Gastrocnemius medialis (tissue), 4 donors: ENCODE data around the gene ITPR3. TPM values are rescaled to one million over a fixed set of nuclear protein-coding genes. Genes with fewer than 3 reads are reported as not detected.

Experiments used
- ATAC-seq, 2 donors: fragments of 150-250 bp; one replicate each; pipeline ENCODE4 v1.9.1; 2016
- DNase-seq, 2 donors: peaks; one replicate each; pipeline ENCODE4 v3.0.0-alpha.2; 2019
- H3K27ac ChIP-seq, 4 donors: fragments of 200-600 bp; sonication (generic); 1 replicate in 1 of 4; 2 replicates in 3 of 4; pipeline ENCODE4 v1.5.1; 2016 to 2018; ENCODE audit warnings: mild to moderate bottlenecking in 2 of 4, moderate library complexity in 1 of 4
- H3K27me3 ChIP-seq, 3 donors: fragments of 200-600 bp; sonication (generic) in 2 of 3; 1 replicate in 1 of 3; 2 replicates in 2 of 3; pipeline versions ENCODE4 v1.5.1 to v1.6.0; 2016 to 2019; ENCODE audit warnings: mild to moderate bottlenecking in 1 of 3, moderate library complexity in 1 of 3
- H3K36me3 ChIP-seq, 2 donors: fragments of 200-600 bp; sonication (generic) in 1 of 2; one replicate each; pipeline ENCODE4 v1.5.1; 2017 to 2018
- H3K4me1 ChIP-seq, 2 donors: fragments of 200-600 bp; sonication (generic) in 1 of 2; one replicate each; pipeline ENCODE4 v1.5.1; 2016 to 2017; ENCODE audit warnings: mild to moderate bottlenecking in 2 of 2
- H3K4me3 ChIP-seq, 4 donors: fragments of 200-600 bp; sonication (generic) in 3 of 4; 1 replicate in 1 of 4; 2 replicates in 3 of 4; pipeline ENCODE4 v1.5.1; 2016 to 2019; ENCODE audit warnings: mild to moderate bottlenecking in 2 of 4
- H3K9me3 ChIP-seq, 3 donors: fragments of 200-600 bp; sonication (generic) in 2 of 3; 1 replicate in 1 of 3; 2 replicates in 2 of 3; pipeline ENCODE4 v1.5.1; 2016 to 2019
- POLR2A ChIP-seq, 2 donors: fragments of 450-650 bp; IDR thresholded peaks; one replicate each; pipeline ENCODE4 v1.6.1; 2017; ENCODE audit warnings: antibody characterized with exemption in 2 of 2, mild to moderate bottlenecking in 2 of 2, moderate library complexity in 2 of 2
- in situ Hi-C, 4 donors: fragments of 200-750 bp; cut with MboI; loops; one replicate each; pipeline versions ENCODE4 v1.15.0 to v1.8.0; 2017; ENCODE audit warnings: low sequenced_read_pairs in 4 of 4
- intact Hi-C: fragments of 100-400 bp; cut with DNase I; formaldehyde crosslinking; loops from one replicate; pipeline ENCODE4 v1.15.1; 2023; ENCODE audit warnings: low total_unique reads
- total RNA-seq, 4 donors: library from RNA; depleted of rRNA; stranded (reverse); fragments of >200 nt; gene quantifications; one replicate each; pipeline versions ENCODE4 v1.1.0 to v1.2.3, GENCODE V29; 2016
- TF ChIP-seq, protein P1 (sequence below), 5 experiments: fragments of 450-650 bp in 3 of 5; fragments of 200-600 bp in 2 of 5; sonication (generic) in 2 of 5; IDR thresholded peaks in 4 of 5; conservative IDR thresholded peaks in 1 of 5; 1 replicate in 4 of 5; 2 replicates in 1 of 5; pipeline ENCODE4 v1.5.1; 2016 to 2019; ENCODE audit warnings: antibody characterized with exemption in 5 of 5, mild to moderate bottlenecking in 3 of 5, moderate library complexity in 3 of 5

Gene ITPR3
- total RNA-seq, 4 donors from 2014 or later = 1.9 to 6.8 (median 4.2) TPM

DNA sequence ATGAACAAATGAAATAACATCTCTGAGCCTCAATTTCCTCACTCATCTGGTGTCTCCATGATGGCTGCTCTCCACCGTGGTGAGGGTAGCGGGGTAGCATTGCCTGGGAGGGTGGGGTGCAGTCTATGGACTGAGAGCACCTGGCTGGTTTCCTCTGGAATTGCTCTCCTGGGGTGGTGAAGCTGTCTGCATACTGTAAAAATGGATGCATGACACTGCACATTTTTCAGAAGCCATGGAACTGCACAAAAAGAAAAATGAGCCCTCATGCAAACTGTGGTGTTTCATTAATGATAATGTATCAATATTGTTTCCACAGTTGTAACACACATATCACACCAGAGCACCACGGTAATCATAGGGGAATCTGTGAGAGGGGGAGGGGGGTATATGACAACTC lies 12.1 kb upstream of the ITPR3 start:
- TF ChIP-seq, protein P1, sequence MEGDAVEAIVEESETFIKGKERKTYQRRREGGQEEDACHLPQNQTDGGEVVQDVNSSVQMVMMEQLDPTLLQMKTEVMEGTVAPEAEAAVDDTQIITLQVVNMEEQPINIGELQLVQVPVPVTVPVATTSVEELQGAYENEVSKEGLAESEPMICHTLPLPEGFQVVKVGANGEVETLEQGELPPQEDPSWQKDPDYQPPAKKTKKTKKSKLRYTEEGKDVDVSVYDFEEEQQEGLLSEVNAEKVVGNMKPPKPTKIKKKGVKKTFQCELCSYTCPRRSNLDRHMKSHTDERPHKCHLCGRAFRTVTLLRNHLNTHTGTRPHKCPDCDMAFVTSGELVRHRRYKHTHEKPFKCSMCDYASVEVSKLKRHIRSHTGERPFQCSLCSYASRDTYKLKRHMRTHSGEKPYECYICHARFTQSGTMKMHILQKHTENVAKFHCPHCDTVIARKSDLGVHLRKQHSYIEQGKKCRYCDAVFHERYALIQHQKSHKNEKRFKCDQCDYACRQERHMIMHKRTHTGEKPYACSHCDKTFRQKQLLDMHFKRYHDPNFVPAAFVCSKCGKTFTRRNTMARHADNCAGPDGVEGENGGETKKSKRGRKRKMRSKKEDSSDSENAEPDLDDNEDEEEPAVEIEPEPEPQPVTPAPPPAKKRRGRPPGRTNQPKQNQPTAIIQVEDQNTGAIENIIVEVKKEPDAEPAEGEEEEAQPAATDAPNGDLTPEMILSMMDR (IDR thresholded peaks at IDR 0.05 in 4 of 5, conservative IDR thresholded peaks at IDR 0.05 in 1 of 5) = no peak
- TF ChIP-seq POLR2A (IDR thresholded peaks at IDR 0.05) = no peak
- ATAC-seq (no peak), DNase-seq (no peak)
- H3K4me3 ChIP-seq = no peak overlapping the region
- H3K27ac ChIP-seq = peak overlapping the region in 2 of 4 donors; percentile 46 to 61
- H3K9me3 ChIP-seq = no peaks in the 10 kb centered on the region
- H3K36me3 ChIP-seq = no peaks in the 10 kb centered on the region
- H3K4me1 ChIP-seq = peaks cover 11 to 32% of the 10 kb centered on the region in 2 donors
- no peaks in the 10 kb centered on the region for H3K27me3 ChIP-seq
- intact Hi-C loops (no loop called here), in situ Hi-C loops (no loop called here)

DNA sequence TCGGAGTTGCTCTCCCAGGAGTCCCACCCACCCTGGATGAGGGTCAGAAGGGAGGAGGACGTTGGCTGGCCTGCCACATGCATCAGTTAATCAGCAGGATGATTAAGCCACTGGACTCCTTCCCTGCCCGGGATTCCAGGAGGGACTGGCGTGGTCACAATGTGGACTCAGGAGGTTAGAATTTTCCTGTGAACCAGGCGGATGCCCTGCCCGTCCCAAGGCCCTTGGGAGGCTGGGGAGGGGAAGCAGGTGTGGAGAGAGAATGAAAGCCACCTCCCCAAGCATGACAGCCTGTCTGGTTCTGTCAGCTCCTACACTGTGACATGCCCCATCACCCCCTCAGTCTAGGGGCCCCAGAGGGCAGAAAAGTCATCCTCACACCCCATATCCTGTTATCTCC lies 11.6 kb upstream of the ITPR3 start:
- ATAC-seq = peak; percentile 26 to 66
- DNase-seq = peak in 1 of 2 donors; percentile 37
- H3K9me3 ChIP-seq = no peaks in the 10 kb centered on the region
- no peak for TF ChIP-seq POLR2A (IDR thresholded peaks at IDR 0.05)
- TF ChIP-seq, protein P1 (IDR thresholded peaks at IDR 0.05 in 4 of 5, conservative IDR thresholded peaks at IDR 0.05 in 1 of 5) = no peak
- H3K36me3 ChIP-seq = no peaks in the 10 kb centered on the region
- H3K4me1 ChIP-seq = peaks cover 11 to 32% of the 10 kb centered on the region in 2 donors
- in situ Hi-C loops (no loop called here), intact Hi-C loops (no loop called here)
- H3K27ac ChIP-seq = peak overlapping the region in 3 of 4 donors; percentile 46 to 62 (median 61)
- H3K4me3 ChIP-seq = no peak overlapping the region
- no peaks in the 10 kb centered on the region for H3K27me3 ChIP-seq

DNA sequence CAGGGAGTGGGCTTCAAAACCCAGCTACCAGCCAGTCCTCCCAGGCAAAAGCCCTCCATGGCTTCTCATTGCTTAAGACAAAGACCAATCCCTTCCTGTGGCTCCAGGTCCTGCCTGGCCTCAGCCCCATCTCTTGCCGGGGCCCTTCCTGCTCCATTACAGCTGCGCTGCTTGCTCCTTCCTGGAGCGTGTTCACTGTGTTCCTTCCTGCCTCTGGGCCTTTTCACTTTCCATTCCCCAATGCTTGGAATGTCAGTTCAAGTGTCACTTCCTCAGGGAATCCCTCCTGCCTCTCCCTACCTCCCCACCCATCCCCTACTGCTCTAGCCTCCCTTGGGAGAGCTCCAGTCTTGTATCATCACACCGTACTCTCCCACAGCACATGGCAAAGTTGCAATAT lies 11.1 kb upstream of the ITPR3 start:
- Histone ChIP-seq H3K36me3 (no peaks in the 10 kb centered on the region), H3K4me3 (no peak overlapping the region), H3K9me3 (no peaks in the 10 kb centered on the region), H3K4me1 (peaks cover 11 to 32% of the 10 kb centered on the region in 2 donors), H3K27ac (peak overlapping the region in 3 of 4 donors; percentile 46 to 62 (median 61)), H3K27me3 (no peaks in the 10 kb centered on the region)
- DNase-seq (no peak), ATAC-seq (no peak)
- TF ChIP-seq, protein P1 (IDR thresholded peaks at IDR 0.05 in 4 of 5, conservative IDR thresholded peaks at IDR 0.05 in 1 of 5) = no peak
- no peak for TF ChIP-seq POLR2A (IDR thresholded peaks at IDR 0.05)
- in situ Hi-C loops = no loop called here
- intact Hi-C loops = no loop called here

DNA sequence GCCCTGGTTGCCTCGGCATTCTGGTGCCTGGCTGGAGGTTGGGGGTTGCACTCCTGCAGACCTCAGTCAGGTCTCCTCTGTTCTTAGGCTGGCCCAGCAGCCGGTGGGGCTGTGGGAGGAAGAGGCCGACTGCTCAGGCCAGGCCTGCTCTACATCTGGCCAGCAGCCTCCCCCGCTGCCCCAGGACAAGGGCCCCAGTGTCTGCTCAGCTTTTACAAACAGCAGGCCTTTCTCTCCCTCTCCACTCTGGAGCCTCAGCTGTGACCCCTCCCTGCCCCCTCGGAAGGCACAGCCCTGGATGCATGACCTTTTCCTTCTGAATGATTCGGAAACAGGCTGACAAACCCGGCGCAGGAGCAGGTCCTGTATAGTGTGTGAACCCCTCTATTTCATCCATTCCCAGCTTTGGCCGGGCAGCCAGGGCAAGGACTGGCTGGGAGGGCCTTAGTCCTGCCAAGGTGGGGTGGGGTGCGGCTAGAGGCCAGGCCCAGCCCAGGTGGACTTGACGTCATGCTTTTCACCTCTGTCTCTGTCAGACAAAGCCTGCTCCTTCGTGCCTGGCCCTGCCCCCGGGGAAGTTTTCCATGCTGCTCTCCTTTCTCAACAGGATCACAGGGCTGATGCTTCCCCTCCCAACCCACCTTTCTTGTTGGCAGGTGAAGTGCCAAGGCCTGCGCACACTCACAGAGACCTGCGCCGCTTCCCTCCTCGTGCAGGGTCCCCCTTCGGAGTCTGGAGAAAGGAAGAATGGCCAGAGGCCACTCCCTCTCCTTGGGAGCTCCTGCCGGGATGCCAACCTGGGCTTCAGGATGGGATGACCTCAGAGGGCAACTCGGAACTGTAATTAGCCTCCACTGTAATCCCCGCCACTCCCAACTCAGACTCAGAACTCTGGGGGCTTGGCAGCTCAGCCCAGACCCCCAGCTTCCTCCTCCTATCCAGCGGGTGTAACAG lies 10.1 kb upstream of the ITPR3 start:
- Histone ChIP-seq H3K36me3 (no peaks in the 10 kb centered on the region), H3K4me3 (no peak overlapping the region), H3K27me3 (no peaks in the 10 kb centered on the region), H3K27ac (no peak overlapping the region), H3K4me1 (peaks cover 11 to 32% of the 10 kb centered on the region in 2 donors), H3K9me3 (no peaks in the 10 kb centered on the region)
- in situ Hi-C loops (no loop called here), intact Hi-C loops (no loop called here)
- DNase-seq = no peak
- no peak for ATAC-seq
- TF ChIP-seq POLR2A (IDR thresholded peaks at IDR 0.05) = no peak
- TF ChIP-seq, protein P1 (IDR thresholded peaks at IDR 0.05 in 4 of 5, conservative IDR thresholded peaks at IDR 0.05 in 1 of 5) = no peak
